Smooth muscle cell (in vitro differentiated cells): ENCODE results near the gene BACH1. TPM values are rescaled to one million over a fixed set of nuclear protein-coding genes. Genes with fewer than 3 reads are reported as not detected.

Experiments
- DNase-seq: peaks from one replicate; lab custom pipeline; 2025; ENCODE audit not compliant: unreplicated experiment; lab: John Stamatoyannopoulos, UW
- H2AFZ ChIP-seq: fragments of 200-600 bp; sonication (generic); 2 replicates; pipeline ENCODE4 v1.6.0; 2016; ENCODE audit warnings: antibody characterized with exemption, low read depth, mild to moderate bottlenecking
- H3F3A ChIP-seq: fragments of 200-600 bp; sonication (generic); 2 replicates; pipeline ENCODE4 v1.6.0; 2017; ENCODE audit warnings: antibody characterized with exemption, low read depth
- H3K27ac ChIP-seq: fragments of 200-600 bp; sonication (generic); 2 replicates; pipeline ENCODE4 v1.5.1; 2016; ENCODE audit warnings: low read depth, mild to moderate bottlenecking
- H3K27me3 ChIP-seq: fragments of 200-600 bp; sonication (generic); 2 replicates; pipeline ENCODE4 v1.6.1; 2016; ENCODE audit warnings: low read depth, mild to moderate bottlenecking
- H3K36me3 ChIP-seq: fragments of 200-600 bp; sonication (generic); 2 replicates; pipeline ENCODE4 v1.5.1; 2016; ENCODE audit warnings: low read depth
- H3K4me1 ChIP-seq: fragments of 200-600 bp; sonication (generic); 2 replicates; pipeline ENCODE4 v1.5.1; 2016; ENCODE audit warnings: low read depth
- H3K4me2 ChIP-seq: fragments of 200-600 bp; sonication (generic); 2 replicates; pipeline ENCODE4 v1.6.0; 2016; ENCODE audit warnings: mild to moderate bottlenecking
- H3K4me3 ChIP-seq: fragments of 200-600 bp; sonication (generic); 2 replicates; pipeline ENCODE4 v1.5.1; 2016; ENCODE audit warnings: mild to moderate bottlenecking
- H3K79me2 ChIP-seq: fragments of 200-600 bp; sonication (generic); 2 replicates; pipeline ENCODE4 v1.6.0; 2016; ENCODE audit warnings: low read depth, mild to moderate bottlenecking
- H3K9ac ChIP-seq: fragments of 200-600 bp; sonication (generic); 2 replicates; pipeline ENCODE4 v1.6.0; 2016; ENCODE audit warnings: low read depth
- H3K9me3 ChIP-seq: fragments of 200-600 bp; sonication (generic); replicated peaks from 2 replicates; pipeline ENCODE4 v1.5.1; 2016; ENCODE audit warnings: low read depth
- H4K20me1 ChIP-seq: fragments of 200-600 bp; sonication (generic); 2 replicates; pipeline ENCODE4 v1.6.0; 2016; ENCODE audit warnings: low read depth
- WGBS: methylation state at CpG from one replicate; pipeline ENCODE4 v1.1.7; 2016; ENCODE audit warnings: low lambda C conversion rate; 5-methylcytosine and 5-hydroxymethylcytosine counted together
- polyA plus RNA-seq: library from polyadenylated mRNA; unstranded; fragments of >200 nt; fragmentation: Nextera tagmentation; extraction: Ambion mirVana; gene quantifications from 2 replicates; pipeline ENCODE4 v1.2.1, GENCODE V29; 2016
- total RNA-seq: library from RNA; depleted of rRNA; stranded (reverse); fragments of >200 nt; gene quantifications from 2 replicates; pipeline ENCODE4 v1.2.3, GENCODE V29; 2014
- TF ChIP-seq, protein P1 (sequence below): fragments of 200-600 bp; sonication (generic); IDR thresholded peaks from 2 replicates; pipeline ENCODE4 v1.5.1; 2017; ENCODE audit warnings: borderline replicate concordance, mild to moderate bottlenecking, antibody characterized with exemption; ENCODE audit not compliant: insufficient read depth, poor library complexity, severe bottlenecking

The BACH1 gene
- total and polyA plus RNA-seq, 2 experiments from 2014 or later = 29.5 to 103 TPM

- Histone ChIP-seq H3K9ac (no peak overlapping the region), H4K20me1 (peaks cover 100% of the 10 kb centered on the region), H3K4me1 (no peaks in the 10 kb centered on the region), H3K36me3 (no peaks in the 10 kb centered on the region), H3K27me3 (no peaks in the 10 kb centered on the region), H3K4me2 (no peak overlapping the region), H3K4me3 (no peak overlapping the region), H3K79me2 (peaks cover 100% of the 10 kb centered on the region), H3F3A (no peaks in the 10 kb centered on the region), H3K9me3 (no peaks in the 10 kb centered on the region), H2AFZ (no peak overlapping the region), H3K27ac (no peak overlapping the region)
- WGBS = 90% methylated on average over 2 of the region's 2 CpGs
- no peak for DNase-seq
- TF ChIP-seq, protein P1, sequence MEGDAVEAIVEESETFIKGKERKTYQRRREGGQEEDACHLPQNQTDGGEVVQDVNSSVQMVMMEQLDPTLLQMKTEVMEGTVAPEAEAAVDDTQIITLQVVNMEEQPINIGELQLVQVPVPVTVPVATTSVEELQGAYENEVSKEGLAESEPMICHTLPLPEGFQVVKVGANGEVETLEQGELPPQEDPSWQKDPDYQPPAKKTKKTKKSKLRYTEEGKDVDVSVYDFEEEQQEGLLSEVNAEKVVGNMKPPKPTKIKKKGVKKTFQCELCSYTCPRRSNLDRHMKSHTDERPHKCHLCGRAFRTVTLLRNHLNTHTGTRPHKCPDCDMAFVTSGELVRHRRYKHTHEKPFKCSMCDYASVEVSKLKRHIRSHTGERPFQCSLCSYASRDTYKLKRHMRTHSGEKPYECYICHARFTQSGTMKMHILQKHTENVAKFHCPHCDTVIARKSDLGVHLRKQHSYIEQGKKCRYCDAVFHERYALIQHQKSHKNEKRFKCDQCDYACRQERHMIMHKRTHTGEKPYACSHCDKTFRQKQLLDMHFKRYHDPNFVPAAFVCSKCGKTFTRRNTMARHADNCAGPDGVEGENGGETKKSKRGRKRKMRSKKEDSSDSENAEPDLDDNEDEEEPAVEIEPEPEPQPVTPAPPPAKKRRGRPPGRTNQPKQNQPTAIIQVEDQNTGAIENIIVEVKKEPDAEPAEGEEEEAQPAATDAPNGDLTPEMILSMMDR = no peak
These were observed 9.7 kb downstream of the BACH1 start for GRCh38 chr21:29308456-29308783.

DNA sequence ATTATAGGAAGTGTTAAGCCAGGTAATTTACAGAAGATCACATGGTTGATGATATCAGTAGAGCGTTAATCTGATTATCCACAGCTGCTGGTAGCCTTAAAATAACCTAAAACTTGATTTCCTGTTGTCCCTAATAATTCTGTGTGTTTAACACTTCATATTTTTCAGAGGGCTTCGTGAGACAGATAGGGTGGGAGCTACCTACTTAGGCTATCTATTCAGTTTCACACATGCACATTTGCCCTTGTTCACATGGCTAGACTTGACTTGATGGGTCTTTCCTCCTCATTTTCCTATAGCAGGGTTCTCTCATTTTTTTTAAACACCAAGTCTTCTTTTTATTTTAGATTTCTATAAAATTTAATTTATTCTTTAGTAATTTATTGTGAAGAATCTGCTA, 11.0 kb downstream of the BACH1 start:
- Histone ChIP-seq H4K20me1 (peaks cover 100% of the 10 kb centered on the region), H3K4me2 (no peak overlapping the region), H3K36me3 (no peaks in the 10 kb centered on the region), H3K79me2 (peaks cover 100% of the 10 kb centered on the region), H3K4me3 (no peak overlapping the region), H3F3A (no peaks in the 10 kb centered on the region), H3K27ac (no peak overlapping the region), H3K4me1 (peaks cover 3% of the 10 kb centered on the region), H3K27me3 (no peaks in the 10 kb centered on the region), H3K9ac (no peak overlapping the region), H3K9me3 (no peaks in the 10 kb centered on the region), H2AFZ (no peak overlapping the region)
- TF ChIP-seq, protein P1 = no peak
- WGBS = 90% methylated on average over 2 of the region's 2 CpGs
- no peak for DNase-seq

DNA sequence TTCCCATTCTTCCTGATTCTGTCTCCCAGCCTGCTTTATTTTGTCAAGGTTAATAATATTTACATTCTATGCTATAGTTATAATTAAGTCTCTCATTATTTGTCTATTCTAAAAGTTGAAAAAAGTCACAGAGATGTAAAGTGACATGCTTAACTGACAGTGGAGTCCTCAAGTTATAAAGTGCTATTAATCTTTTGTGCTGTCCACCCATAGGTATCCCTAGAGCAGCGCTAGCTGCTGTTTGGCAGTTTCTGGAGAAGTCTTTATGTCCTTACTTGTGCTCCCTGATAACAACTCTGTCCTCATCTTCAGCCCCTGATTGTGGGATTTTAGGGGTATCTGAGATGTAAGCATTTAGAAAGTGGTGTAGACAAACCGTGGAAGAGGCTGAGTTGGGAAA, 13.1 kb downstream of the BACH1 start:
- Histone ChIP-seq H3F3A (no peaks in the 10 kb centered on the region), H3K9me3 (no peaks in the 10 kb centered on the region), H3K79me2 (peaks cover 100% of the 10 kb centered on the region), H3K36me3 (no peaks in the 10 kb centered on the region), H4K20me1 (peaks cover 100% of the 10 kb centered on the region), H3K9ac (no peak overlapping the region), H3K4me2 (no peak overlapping the region), H3K27me3 (no peaks in the 10 kb centered on the region), H3K4me3 (no peak overlapping the region), H3K4me1 (peaks cover 3% of the 10 kb centered on the region), H3K27ac (no peak overlapping the region), H2AFZ (no peak overlapping the region)
- no peak for DNase-seq
- 97% methylated on average over 2 of the region's 2 CpGs for WGBS
- TF ChIP-seq, protein P1 = no peak

- no peak overlapping the region for H3K27ac ChIP-seq
- no peak overlapping the region for H3K9ac ChIP-seq
- no peaks in the 10 kb centered on the region for H3K27me3 ChIP-seq
- TF ChIP-seq, protein P1 = no peak
- no peak for DNase-seq
- peaks cover 3% of the 10 kb centered on the region for H3K4me1 ChIP-seq
- no peak overlapping the region for H2AFZ ChIP-seq
- no peak overlapping the region for H3K4me2 ChIP-seq
- H3F3A ChIP-seq = no peaks in the 10 kb centered on the region
- H3K9me3 ChIP-seq = no peaks in the 10 kb centered on the region
- H3K4me3 ChIP-seq = no peak overlapping the region
- peaks cover 100% of the 10 kb centered on the region for H4K20me1 ChIP-seq
- 92% methylated on average over 7 of the region's 7 CpGs for WGBS
- no peaks in the 10 kb centered on the region for H3K36me3 ChIP-seq
- H3K79me2 ChIP-seq = peaks cover 100% of the 10 kb centered on the region
These were observed 14.3 kb downstream of the BACH1 start for GRCh38 chr21:29312981-29313380.
